SK-N-SH (cell line): Measurements from ENCODE around the gene CASK. TPM values are rescaled to one million over a fixed set of nuclear protein-coding genes. Genes with fewer than 3 reads are reported as not detected.

ENCODE experiments used
- CTCF ChIA-PET: fragments of 300-600, 350-600 bp; formaldehyde crosslinking; extraction: SDS; loops from one replicate; lab custom pipeline; 2021; lab: Yijun Ruan, JAX
- POLR2A ChIA-PET: fragments of 350-600 bp; sonication (Branson Sonifier 250); formaldehyde crosslinking; extraction: SDS; loops from one replicate; lab custom pipeline; 2020; ENCODE audit warnings: antibody characterized with exemption, inconsistent platforms; lab: Yijun Ruan, JAX
- DNase-seq: peaks from one replicate; pipeline ENCODE4 v3.0.0; 2012
- H2AFZ ChIP-seq: fragments of 200-600 bp; sonication (generic); 2 replicates; pipeline ENCODE4 v1.8.1; 2016; ENCODE audit warnings: antibody characterized with exemption, mild to moderate bottlenecking, low read depth
- H3F3A ChIP-seq: fragments of 200-600 bp; sonication (generic); replicated peaks from 2 replicates; pipeline ENCODE3; 2016; ENCODE audit warnings: antibody characterized with exemption, mild to moderate bottlenecking; ENCODE audit not compliant: insufficient read depth
- H3K27ac ChIP-seq, 2 experiments: fragments of 200-500 bp in 1 of 2; fragments of 200-600 bp in 1 of 2; sonication (Bioruptor generic) in 1 of 2; sonication (generic), shearing (Covaris generic) in 1 of 2; 2 replicates each; pipeline versions ENCODE4 v1.5.1 to v1.6.1; 2014 to 2016; ENCODE audit warnings: low read depth in 2 of 2, inconsistent platforms in 1 of 2, low read length in 1 of 2, mild to moderate bottlenecking in 1 of 2, mixed read lengths in 1 of 2
- H3K27me3 ChIP-seq: fragments of 200-600 bp; sonication (generic), shearing (Covaris generic); 2 replicates; pipeline ENCODE4 v1.6.1; 2016; ENCODE audit warnings: mixed run types; ENCODE audit not compliant: insufficient read depth
- H3K36me3 ChIP-seq, 2 experiments: fragments of 200-500 bp in 1 of 2; fragments of 200-600 bp in 1 of 2; sonication (Bioruptor generic) in 1 of 2; sonication (generic) in 1 of 2; replicated peaks in 1 of 2; 2 replicates each; pipeline versions ENCODE3 to v1.5.1; 2014 to 2016; ENCODE audit warnings: low read length in 1 of 2, mild to moderate bottlenecking in 1 of 2; ENCODE audit not compliant: insufficient read depth in 2 of 2, control insufficient read depth in 1 of 2
- H3K4me1 ChIP-seq, 2 experiments: fragments of 200-500 bp in 1 of 2; fragments of 200-600 bp in 1 of 2; sonication (Bioruptor generic) in 1 of 2; sonication (generic), shearing (Covaris generic) in 1 of 2; 2 replicates each; pipeline versions ENCODE4 v1.5.1 to v1.6.1; 2014 to 2016; ENCODE audit warnings: low read depth in 1 of 2, low read length in 1 of 2, mixed run types in 1 of 2; ENCODE audit not compliant: insufficient read depth in 2 of 2, control insufficient read depth in 1 of 2
- H3K4me2 ChIP-seq: fragments of 200-600 bp; sonication (generic), shearing (Covaris generic); 2 replicates; pipeline ENCODE4 v1.6.1; 2017; ENCODE audit warnings: mixed run types
- H3K4me3 ChIP-seq, 2 experiments: fragments of 200-500 bp in 1 of 2; fragments of 200-600 bp in 1 of 2; sonication (Bioruptor generic) in 1 of 2; sonication (generic), shearing (Covaris generic) in 1 of 2; 2 replicates each; pipeline versions ENCODE4 v1.5.1 to v1.8.1; 2014 to 2016; ENCODE audit warnings: low read depth in 2 of 2, inconsistent platforms in 1 of 2, low read length in 1 of 2, mild to moderate bottlenecking in 1 of 2, mixed read lengths in 1 of 2, moderate library complexity in 1 of 2
- H3K79me2 ChIP-seq: fragments of 200-600 bp; sonication (generic); 2 replicates; pipeline ENCODE4 v1.8.1; 2017; ENCODE audit warnings: mild to moderate bottlenecking; ENCODE audit not compliant: insufficient read depth
- H3K9ac ChIP-seq: fragments of 200-600 bp; sonication (generic); 2 replicates; pipeline ENCODE4 v1.6.1; 2017; ENCODE audit warnings: mixed run types
- H3K9me2 ChIP-seq: fragments of 200-600 bp; sonication (generic); 2 replicates; pipeline ENCODE4 v1.6.1; 2017; ENCODE audit warnings: mixed run types
- H3K9me3 ChIP-seq: fragments of 200-600 bp; sonication (generic); 2 replicates; pipeline ENCODE4 v1.6.1; 2017; ENCODE audit warnings: mixed run types, mild to moderate bottlenecking, moderate library complexity
- H4K20me1 ChIP-seq: fragments of 200-600 bp; sonication (generic); 2 replicates; pipeline ENCODE4 v1.6.1; 2017; ENCODE audit warnings: mild to moderate bottlenecking, mixed run types; ENCODE audit not compliant: insufficient read depth
- ELF1 ChIP-seq: IDR thresholded peaks from 2 replicates; pipeline ENCODE4 v1.4.0; 2012
- EZH2phosphoT487 ChIP-seq: fragments of 200-600 bp; sonication (generic); IDR thresholded peaks from 2 replicates; pipeline ENCODE4 v1.6.1; 2017; ENCODE audit warnings: low read depth, mixed run types, mild to moderate bottlenecking, antibody characterized with exemption, moderate library complexity, borderline replicate concordance
- FOXJ3 ChIP-seq: sonication (generic); formaldehyde crosslinking; IDR thresholded peaks from 2 replicates; pipeline ENCODE4 v1.5.1; 2020; ENCODE audit warnings: mild to moderate bottlenecking, missing genetic modification reagents
- GATA2 ChIP-seq: sonication (generic); formaldehyde crosslinking; IDR thresholded peaks from 2 replicates; pipeline ENCODE4 v1.5.0; 2020; ENCODE audit warnings: mild to moderate bottlenecking, missing genetic modification reagents
- IRF3 ChIP-seq: fragments of 150-350 bp; IDR thresholded peaks from 2 replicates; pipeline ENCODE4 v1.6.1; 2016; ENCODE audit warnings: mild to moderate bottlenecking, low read depth, low read length
- JUND ChIP-seq: IDR thresholded peaks from 2 replicates; pipeline ENCODE4 v1.4.0; 2012
- MAX ChIP-seq: IDR thresholded peaks from 2 replicates; pipeline ENCODE4 v1.4.0; 2012; ENCODE audit warnings: low read depth
- MEF2A ChIP-seq: IDR thresholded peaks from 2 replicates; pipeline ENCODE4 v1.4.0; 2012; ENCODE audit warnings: low read depth, borderline replicate concordance
- RAD21 ChIP-seq: IDR thresholded peaks from 2 replicates; pipeline ENCODE4 v1.6.1; 2012; ENCODE audit warnings: mild to moderate bottlenecking, low read length
- RCOR1 ChIP-seq: fragments of 150-350 bp; IDR thresholded peaks from 2 replicates; pipeline ENCODE4 v1.6.1; 2017; ENCODE audit warnings: antibody characterized with exemption, low read length
- RFX5 ChIP-seq: IDR thresholded peaks from 2 replicates; pipeline ENCODE4 v1.6.1; 2012; ENCODE audit warnings: mild to moderate bottlenecking, improper control_type of control experiment, low read length
- RXRA ChIP-seq: IDR thresholded peaks from 2 replicates; pipeline ENCODE4 v1.4.0; 2012; ENCODE audit warnings: low read depth, mild to moderate bottlenecking, borderline replicate concordance
- SIN3A ChIP-seq: IDR thresholded peaks from 2 replicates; pipeline ENCODE4 v1.6.1; 2012; ENCODE audit warnings: low read depth, mild to moderate bottlenecking, low read length, moderate library complexity, borderline replicate concordance
- SMC3 ChIP-seq: IDR thresholded peaks from 2 replicates; pipeline ENCODE4 v1.6.1; 2012; ENCODE audit warnings: low read depth, low read length, improper control_type of control experiment
- TAF1 ChIP-seq: IDR thresholded peaks from 2 replicates; pipeline ENCODE4 v1.6.1; 2012; ENCODE audit warnings: low read depth, mild to moderate bottlenecking, low read length, moderate library complexity, borderline replicate concordance
- YY1 ChIP-seq: IDR thresholded peaks from 2 replicates; pipeline ENCODE4 v1.4.0; 2012; ENCODE audit warnings: low read depth, mild to moderate bottlenecking
- WGBS: methylation state at CpG from one replicate; pipeline ENCODE4 v1.1.6; 2017; ENCODE audit warnings: low lambda C conversion rate; 5-methylcytosine and 5-hydroxymethylcytosine counted together
- polyA plus RNA-seq, 3 experiments: library from polyadenylated mRNA; depleted of rRNA; stranded (reverse); fragments of >200 nt; gene quantifications; 2 replicates each; pipeline ENCODE4 v1.2.3, GENCODE V29; 2012
- TF ChIP-seq, protein P1 (sequence below): fragments of 200-600 bp; sonication (generic); IDR thresholded peaks from 2 replicates; pipeline ENCODE4 v1.6.1; 2017; ENCODE audit warnings: antibody characterized with exemption, mild to moderate bottlenecking, moderate library complexity

The CASK gene
- polyA plus RNA-seq, 1 of the 3 experiments (the other 2 are of a cell fraction), result 7.0 TPM

GRCh38 chrX:41919870-41920269 lies 3.5 kb downstream of the CASK start:
- Histone ChIP-seq H3K27me3 (0 out of 2 replicates have a peak, but pooled peaks cover under 1% of the 10 kb centered on the region), H3K36me3 (no peaks in the 10 kb centered on the region), H3F3A (no peaks in the 10 kb centered on the region), H3K9ac (no peak overlapping the region), H3K9me3 (no peaks in the 10 kb centered on the region), H3K79me2 (peaks cover 62% of the 10 kb centered on the region), H4K20me1 (peaks cover 13% of the 10 kb centered on the region), H2AFZ (no peak overlapping the region), H3K27ac (no peak overlapping the region), H3K4me3 (no peak overlapping the region), H3K9me2 (no peaks in the 10 kb centered on the region), H3K4me1 (no peaks in the 10 kb centered on the region; a peak in 1 of 4 replicates), H3K4me2 (no peak overlapping the region)
- POLR2A ChIA-PET, result no interaction called here
- TF ChIP-seq YY1 (no peak), RCOR1 (no peak), MEF2A (no peak), RXRA (no peak), SIN3A (no peak), TAF1 (no peak), EZH2phosphoT487 (no peak), GATA2 (CRISPR knock-in tag) (no peak)
- CTCF ChIA-PET, result no interaction called here
- WGBS, result 56% methylated on average over 2 of the region's 2 CpGs
- no peak for DNase-seq

DNA sequence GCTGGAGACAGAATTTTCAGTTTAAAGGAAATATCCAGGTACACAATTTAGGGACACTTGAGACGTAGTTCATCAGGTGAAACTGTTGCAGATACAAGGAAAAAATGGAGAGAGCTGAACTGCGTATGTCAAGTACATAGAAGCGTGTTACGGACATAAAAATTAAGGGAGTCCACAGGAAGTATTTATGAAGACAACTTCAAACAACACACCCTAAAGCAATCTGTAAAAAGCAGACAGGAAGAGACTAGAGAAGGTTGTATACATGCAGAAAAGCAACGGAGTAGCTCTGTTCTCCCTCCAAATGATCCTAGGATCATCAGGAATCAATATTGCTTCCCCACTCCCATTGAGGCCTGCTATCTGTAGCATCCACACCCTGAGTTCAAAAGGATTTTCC lies 5.8 kb downstream of the CASK start:
- no peak overlapping the region for H3K9ac ChIP-seq
- H3K36me3 ChIP-seq, result no peaks in the 10 kb centered on the region
- ChIA-PET POLR2A (no interaction called here), CTCF (interaction anchor here (1.0 kb wide), 1 partner anchor 55 kb away, joined by 4 read pairs; no protein-coding TSS in a partner anchor)
- no peak overlapping the region for H2AFZ ChIP-seq
- H3K9me3 ChIP-seq, result no peaks in the 10 kb centered on the region
- H3F3A ChIP-seq, result no peaks in the 10 kb centered on the region
- no peak for DNase-seq
- H4K20me1 ChIP-seq, result peaks cover 14% of the 10 kb centered on the region
- TF ChIP-seq MAX (no peak), SMC3 (no peak), RAD21 (no peak)
- H3K9me2 ChIP-seq, result no peaks in the 10 kb centered on the region
- no peak overlapping the region for H3K4me3 ChIP-seq
- H3K79me2 ChIP-seq, result peaks cover 59% of the 10 kb centered on the region
- H3K27ac ChIP-seq, result no peak overlapping the region
- 65% methylated on average over 5 of the region's 5 CpGs for WGBS
- no peak overlapping the region for H3K4me2 ChIP-seq
- H3K4me1 ChIP-seq, result no peaks in the 10 kb centered on the region; a peak in 1 of 4 replicates
- H3K27me3 ChIP-seq, result no peaks in the 10 kb centered on the region

GRCh38 chrX:41913476-41913875 lies 9.9 kb downstream of the CASK start:
- no peak overlapping the region for H3K4me3 ChIP-seq
- H3K4me2 ChIP-seq, result no peak overlapping the region
- H3K36me3 ChIP-seq, result no peaks in the 10 kb centered on the region
- DNase-seq, result no peak
- no peaks in the 10 kb centered on the region for H3K27me3 ChIP-seq
- ChIA-PET CTCF (no interaction called here), POLR2A (no interaction called here)
- no peaks in the 10 kb centered on the region for H3K9me2 ChIP-seq
- peaks cover 10% of the 10 kb centered on the region; the same call in 1 of the 2 replicates for H4K20me1 ChIP-seq
- no peaks in the 10 kb centered on the region for H3K4me1 ChIP-seq
- H2AFZ ChIP-seq, result no peak overlapping the region
- H3K79me2 ChIP-seq, result peaks cover 30% of the 10 kb centered on the region; the same call in 1 of the 2 replicates
- no peak overlapping the region for H3K27ac ChIP-seq
- 59% methylated on average over 1 of the region's 1 CpG for WGBS
- TF ChIP-seq IRF3 (no peak), FOXJ3 (CRISPR knock-in tag) (no peak), SMC3 (no peak), EZH2phosphoT487 (no peak), GATA2 (CRISPR knock-in tag) (no peak), RFX5 (no peak), JUND (no peak), ELF1 (no peak)
- TF ChIP-seq, protein P1, sequence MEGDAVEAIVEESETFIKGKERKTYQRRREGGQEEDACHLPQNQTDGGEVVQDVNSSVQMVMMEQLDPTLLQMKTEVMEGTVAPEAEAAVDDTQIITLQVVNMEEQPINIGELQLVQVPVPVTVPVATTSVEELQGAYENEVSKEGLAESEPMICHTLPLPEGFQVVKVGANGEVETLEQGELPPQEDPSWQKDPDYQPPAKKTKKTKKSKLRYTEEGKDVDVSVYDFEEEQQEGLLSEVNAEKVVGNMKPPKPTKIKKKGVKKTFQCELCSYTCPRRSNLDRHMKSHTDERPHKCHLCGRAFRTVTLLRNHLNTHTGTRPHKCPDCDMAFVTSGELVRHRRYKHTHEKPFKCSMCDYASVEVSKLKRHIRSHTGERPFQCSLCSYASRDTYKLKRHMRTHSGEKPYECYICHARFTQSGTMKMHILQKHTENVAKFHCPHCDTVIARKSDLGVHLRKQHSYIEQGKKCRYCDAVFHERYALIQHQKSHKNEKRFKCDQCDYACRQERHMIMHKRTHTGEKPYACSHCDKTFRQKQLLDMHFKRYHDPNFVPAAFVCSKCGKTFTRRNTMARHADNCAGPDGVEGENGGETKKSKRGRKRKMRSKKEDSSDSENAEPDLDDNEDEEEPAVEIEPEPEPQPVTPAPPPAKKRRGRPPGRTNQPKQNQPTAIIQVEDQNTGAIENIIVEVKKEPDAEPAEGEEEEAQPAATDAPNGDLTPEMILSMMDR, result no peak
- H3K9ac ChIP-seq, result no peak overlapping the region
- H3F3A ChIP-seq, result no peaks in the 10 kb centered on the region
- no peaks in the 10 kb centered on the region for H3K9me3 ChIP-seq
